Right hindlimb (tissue), 1 donor: ENCODE measurements around the gene UBR1.
"Not testable (repeated sequence)": the region's sequence is repeated elsewhere in the genome, so short reads cannot be mapped to it uniquely, and the experiment has no call there.

Experiments
- DNase-seq: peaks from one replicate; pipeline ENCODE4 v3.0.0-alpha.2; 2018

UBR1 gene

DNA sequence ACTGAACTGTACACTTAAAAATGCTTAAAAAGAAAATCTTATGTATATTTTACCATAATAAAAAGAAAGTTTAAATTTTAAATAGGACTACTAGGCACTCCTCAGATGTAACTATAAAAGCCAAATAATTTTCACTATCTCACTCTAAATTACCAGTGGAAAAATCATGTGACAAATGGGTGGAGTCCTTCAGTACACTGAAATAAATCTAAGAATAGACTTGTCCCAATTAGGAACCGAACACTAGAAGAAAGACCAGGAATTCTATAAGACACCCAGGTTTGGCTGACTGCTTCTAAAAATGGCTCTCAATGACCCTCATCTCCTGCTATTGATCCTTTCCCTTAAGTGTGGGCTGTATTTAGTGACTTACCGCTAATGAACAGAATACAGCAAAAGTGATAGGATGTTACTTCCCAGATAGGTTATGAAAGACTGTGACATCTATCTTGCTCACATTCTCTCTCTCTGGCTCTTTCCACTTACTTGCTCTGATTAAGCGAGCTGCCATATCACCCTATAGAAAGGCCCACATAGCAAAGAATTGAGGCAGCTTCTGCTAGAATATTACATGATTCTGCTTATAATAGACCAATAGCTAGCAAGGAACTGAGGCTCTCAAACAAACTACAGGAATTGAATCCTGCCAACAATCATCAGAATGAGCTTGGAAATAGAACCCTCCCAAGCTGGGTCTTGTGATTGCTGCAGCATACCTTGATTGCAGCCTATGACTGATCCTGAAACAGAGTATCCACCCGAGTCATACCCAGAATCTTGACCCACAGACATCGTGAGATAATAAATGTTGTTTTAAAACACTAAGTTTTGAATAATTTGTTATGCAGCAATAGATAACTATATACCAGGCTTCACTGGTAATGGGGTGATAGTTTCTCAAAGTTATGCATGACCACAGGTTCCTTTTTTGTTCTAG, 202.2 kb downstream of the UBR1 start:
- no peak for DNase-seq

DNA sequence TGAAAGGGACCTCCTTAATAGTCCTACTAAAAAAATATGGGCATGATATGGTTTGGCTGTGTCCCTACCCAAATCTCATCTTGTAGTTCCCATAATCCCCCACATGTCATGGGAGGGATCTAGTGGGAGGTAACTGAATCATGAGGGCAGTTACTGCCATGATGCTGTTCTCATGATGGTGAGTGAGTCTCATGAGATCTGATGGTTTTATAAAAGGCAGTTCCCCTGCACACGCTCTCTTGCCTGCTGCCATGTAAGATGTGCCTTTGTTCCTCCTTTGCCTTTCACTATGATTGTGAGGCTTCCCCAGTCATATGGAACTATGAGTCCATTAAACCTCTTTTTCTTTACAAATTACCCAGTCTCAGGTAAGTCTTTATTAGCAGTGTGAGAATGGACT, 211.9 kb downstream of the UBR1 start:
- DNase-seq, result not testable (repeated sequence)
